ENCODE results near the gene CGN. TPM values are rescaled to one million over a fixed set of nuclear protein-coding genes. Genes with fewer than 3 reads are reported as not detected.

Gene CGN
- total and polyA plus RNA-seq, 2 experiments from 2014 or later: 11.8 to 37.0 TPM

GRCh38 chr1:151518936-151519335, 7.7 kb downstream of the CGN start:
- H3K27me3 Mint-ChIP-seq (ENCODE audit: insufficient read depth, low read depth, poor library complexity): no peaks in the 10 kb centered on the region
- Histone ChIP-seq H3K27ac (ENCODE audit: low read depth) (no peak overlapping the region), H3K4me1 (ENCODE audit: insufficient read depth) (peaks cover 25% of the 10 kb centered on the region), H3K27me3 (ENCODE audit: insufficient read depth) (no peaks in the 10 kb centered on the region), H2AFZ (no peak overlapping the region), H3K9me2 (ENCODE audit: insufficient read depth) (no peaks in the 10 kb centered on the region), H4K20me1 (replicated peaks; ENCODE audit: insufficient read depth) (no peaks in the 10 kb centered on the region), H3K4me3 (no peak overlapping the region), H3F3A (replicated peaks; ENCODE audit: low read depth) (peaks cover 9% of the 10 kb centered on the region), H3K79me2 (replicated peaks; ENCODE audit: insufficient read depth) (peaks cover 37% of the 10 kb centered on the region), H3K4me2 (no peak overlapping the region), H3K36me3 (ENCODE audit: insufficient read depth) (peaks cover 24% of the 10 kb centered on the region)
- no peak overlapping the region for H3K4me3 Mint-ChIP-seq
- H3K4me1 Mint-ChIP-seq: peaks cover 23% of the 10 kb centered on the region
- DNase-seq (ENCODE audit: low spot score): no peak
- H3K27ac Mint-ChIP-seq: peak overlapping the region; percentile 36; the same call in 1 of the 2 replicates
- H3K9me3 Mint-ChIP-seq: no peaks in the 10 kb centered on the region
- TF ChIP-seq, protein P1, sequence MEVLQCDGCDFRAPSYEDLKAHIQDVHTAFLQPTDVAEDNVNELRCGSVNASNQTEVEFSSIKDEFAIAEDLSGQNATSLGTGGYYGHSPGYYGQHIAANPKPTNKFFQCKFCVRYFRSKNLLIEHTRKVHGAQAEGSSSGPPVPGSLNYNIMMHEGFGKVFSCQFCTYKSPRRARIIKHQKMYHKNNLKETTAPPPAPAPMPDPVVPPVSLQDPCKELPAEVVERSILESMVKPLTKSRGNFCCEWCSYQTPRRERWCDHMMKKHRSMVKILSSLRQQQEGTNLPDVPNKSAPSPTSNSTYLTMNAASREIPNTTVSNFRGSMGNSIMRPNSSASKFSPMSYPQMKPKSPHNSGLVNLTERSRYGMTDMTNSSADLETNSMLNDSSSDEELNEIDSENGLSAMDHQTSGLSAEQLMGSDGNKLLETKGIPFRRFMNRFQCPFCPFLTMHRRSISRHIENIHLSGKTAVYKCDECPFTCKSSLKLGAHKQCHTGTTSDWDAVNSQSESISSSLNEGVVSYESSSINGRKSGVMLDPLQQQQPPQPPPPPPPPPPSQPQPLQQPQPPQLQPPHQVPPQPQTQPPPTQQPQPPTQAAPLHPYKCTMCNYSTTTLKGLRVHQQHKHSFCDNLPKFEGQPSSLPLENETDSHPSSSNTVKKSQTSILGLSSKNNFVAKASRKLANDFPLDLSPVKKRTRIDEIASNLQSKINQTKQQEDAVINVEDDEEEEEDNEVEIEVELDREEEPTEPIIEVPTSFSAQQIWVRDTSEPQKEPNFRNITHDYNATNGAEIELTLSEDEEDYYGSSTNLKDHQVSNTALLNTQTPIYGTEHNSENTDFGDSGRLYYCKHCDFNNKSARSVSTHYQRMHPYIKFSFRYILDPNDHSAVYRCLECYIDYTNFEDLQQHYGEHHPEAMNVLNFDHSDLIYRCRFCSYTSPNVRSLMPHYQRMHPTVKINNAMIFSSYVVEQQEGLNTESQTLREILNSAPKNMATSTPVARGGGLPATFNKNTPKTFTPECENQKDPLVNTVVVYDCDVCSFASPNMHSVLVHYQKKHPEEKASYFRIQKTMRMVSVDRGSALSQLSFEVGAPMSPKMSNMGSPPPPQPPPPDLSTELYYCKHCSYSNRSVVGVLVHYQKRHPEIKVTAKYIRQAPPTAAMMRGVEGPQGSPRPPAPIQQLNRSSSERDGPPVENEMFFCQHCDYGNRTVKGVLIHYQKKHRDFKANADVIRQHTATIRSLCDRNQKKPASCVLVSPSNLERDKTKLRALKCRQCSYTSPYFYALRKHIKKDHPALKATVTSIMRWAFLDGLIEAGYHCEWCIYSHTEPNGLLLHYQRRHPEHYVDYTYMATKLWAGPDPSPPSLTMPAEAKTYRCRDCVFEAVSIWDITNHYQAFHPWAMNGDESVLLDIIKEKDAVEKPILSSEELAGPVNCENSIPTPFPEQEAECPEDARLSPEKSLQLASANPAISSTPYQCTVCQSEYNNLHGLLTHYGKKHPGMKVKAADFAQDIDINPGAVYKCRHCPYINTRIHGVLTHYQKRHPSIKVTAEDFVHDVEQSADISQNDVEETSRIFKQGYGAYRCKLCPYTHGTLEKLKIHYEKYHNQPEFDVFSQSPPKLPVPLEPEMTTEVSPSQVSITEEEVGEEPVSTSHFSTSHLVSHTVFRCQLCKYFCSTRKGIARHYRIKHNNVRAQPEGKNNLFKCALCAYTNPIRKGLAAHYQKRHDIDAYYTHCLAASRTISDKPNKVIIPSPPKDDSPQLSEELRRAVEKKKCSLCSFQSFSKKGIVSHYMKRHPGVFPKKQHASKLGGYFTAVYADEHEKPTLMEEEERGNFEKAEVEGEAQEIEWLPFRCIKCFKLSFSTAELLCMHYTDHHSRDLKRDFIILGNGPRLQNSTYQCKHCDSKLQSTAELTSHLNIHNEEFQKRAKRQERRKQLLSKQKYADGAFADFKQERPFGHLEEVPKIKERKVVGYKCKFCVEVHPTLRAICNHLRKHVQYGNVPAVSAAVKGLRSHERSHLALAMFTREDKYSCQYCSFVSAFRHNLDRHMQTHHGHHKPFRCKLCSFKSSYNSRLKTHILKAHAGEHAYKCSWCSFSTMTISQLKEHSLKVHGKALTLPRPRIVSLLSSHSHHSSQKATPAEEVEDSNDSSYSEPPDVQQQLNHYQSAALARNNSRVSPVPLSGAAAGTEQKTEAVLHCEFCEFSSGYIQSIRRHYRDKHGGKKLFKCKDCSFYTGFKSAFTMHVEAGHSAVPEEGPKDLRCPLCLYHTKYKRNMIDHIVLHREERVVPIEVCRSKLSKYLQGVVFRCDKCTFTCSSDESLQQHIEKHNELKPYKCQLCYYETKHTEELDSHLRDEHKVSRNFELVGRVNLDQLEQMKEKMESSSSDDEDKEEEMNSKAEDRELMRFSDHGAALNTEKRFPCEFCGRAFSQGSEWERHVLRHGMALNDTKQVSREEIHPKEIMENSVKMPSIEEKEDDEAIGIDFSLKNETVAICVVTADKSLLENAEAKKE (CRISPR knock-in tag; IDR thresholded peaks at IDR 0.05): no peak
- peaks cover 47% of the 10 kb centered on the region for H3K36me3 Mint-ChIP-seq (ENCODE audit: low read depth)
- ATAC-seq: no peak

DNA sequence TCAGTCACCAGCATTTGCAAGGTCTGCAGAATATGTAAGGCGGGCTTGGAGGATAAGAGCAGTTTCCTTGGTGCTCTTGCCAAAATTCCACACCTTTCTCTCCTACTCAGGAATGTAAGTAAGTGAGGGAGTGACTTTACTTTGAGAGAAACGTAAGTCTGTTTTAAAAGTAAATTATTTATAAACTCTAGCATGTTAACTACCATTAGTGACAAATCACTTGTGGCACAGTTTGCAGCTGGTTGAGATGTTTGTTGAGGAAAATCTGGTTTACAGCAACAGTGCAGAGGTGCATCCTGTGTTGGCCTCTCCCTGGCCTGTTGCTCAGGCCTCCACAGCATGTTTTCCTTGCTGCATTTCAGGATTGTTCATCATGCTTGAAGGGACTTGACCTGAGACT, 8.5 kb downstream of the CGN start:
- no peak overlapping the region for H3K4me2 ChIP-seq
- Mint-ChIP-seq H3K36me3 (ENCODE audit: low read depth) (peaks cover 55% of the 10 kb centered on the region), H3K27me3 (ENCODE audit: insufficient read depth, low read depth, poor library complexity) (no peaks in the 10 kb centered on the region), H3K4me1 (peaks cover 16% of the 10 kb centered on the region), H3K9me3 (no peaks in the 10 kb centered on the region), H3K4me3 (no peak overlapping the region), H3K27ac (no peak overlapping the region)
- no peaks in the 10 kb centered on the region for H4K20me1 ChIP-seq (replicated peaks; ENCODE audit: insufficient read depth)
- no peaks in the 10 kb centered on the region for H3K9me2 ChIP-seq (ENCODE audit: insufficient read depth)
- no peak overlapping the region for H2AFZ ChIP-seq
- H3K4me1 ChIP-seq (ENCODE audit: insufficient read depth): peaks cover 17% of the 10 kb centered on the region
- ATAC-seq (no peak), DNase-seq (ENCODE audit: low spot score) (no peak)
- no peak overlapping the region for H3K4me3 ChIP-seq
- peaks cover 30% of the 10 kb centered on the region for H3K79me2 ChIP-seq (replicated peaks; ENCODE audit: insufficient read depth)
- H3F3A ChIP-seq (replicated peaks; ENCODE audit: low read depth): peaks cover 3% of the 10 kb centered on the region
- H3K27ac ChIP-seq (ENCODE audit: low read depth): no peak overlapping the region
- peaks cover 31% of the 10 kb centered on the region for H3K36me3 ChIP-seq (ENCODE audit: insufficient read depth)
- TF ChIP-seq EZH2phosphoT487 (IDR thresholded peaks at IDR 0.05; ENCODE audit: unreplicated experiment) (no peak), STAT1 (IDR thresholded peaks at IDR 0.05; ENCODE audit: unreplicated experiment) (no peak), ZNF331 (CRISPR knock-in tag; IDR thresholded peaks at IDR 0.05; ENCODE audit: low read depth) (no peak), POLR2AphosphoS5 (IDR thresholded peaks at IDR 0.05; ENCODE audit: low read depth) (no peak), ZNF114 (CRISPR knock-in tag; IDR thresholded peaks at IDR 0.05) (no peak)
- no peaks in the 10 kb centered on the region for H3K27me3 ChIP-seq (ENCODE audit: insufficient read depth)

All from GM23338 (cell line).